ENCODE results near the gene RAB36. TPM values are rescaled to one million over a fixed set of nuclear protein-coding genes. Genes with fewer than 3 reads are reported as not detected.

The RAB36 gene
- total RNA-seq, 2 donors from 2014 or later, result 1.3 to 3.1 TPM

DNA sequence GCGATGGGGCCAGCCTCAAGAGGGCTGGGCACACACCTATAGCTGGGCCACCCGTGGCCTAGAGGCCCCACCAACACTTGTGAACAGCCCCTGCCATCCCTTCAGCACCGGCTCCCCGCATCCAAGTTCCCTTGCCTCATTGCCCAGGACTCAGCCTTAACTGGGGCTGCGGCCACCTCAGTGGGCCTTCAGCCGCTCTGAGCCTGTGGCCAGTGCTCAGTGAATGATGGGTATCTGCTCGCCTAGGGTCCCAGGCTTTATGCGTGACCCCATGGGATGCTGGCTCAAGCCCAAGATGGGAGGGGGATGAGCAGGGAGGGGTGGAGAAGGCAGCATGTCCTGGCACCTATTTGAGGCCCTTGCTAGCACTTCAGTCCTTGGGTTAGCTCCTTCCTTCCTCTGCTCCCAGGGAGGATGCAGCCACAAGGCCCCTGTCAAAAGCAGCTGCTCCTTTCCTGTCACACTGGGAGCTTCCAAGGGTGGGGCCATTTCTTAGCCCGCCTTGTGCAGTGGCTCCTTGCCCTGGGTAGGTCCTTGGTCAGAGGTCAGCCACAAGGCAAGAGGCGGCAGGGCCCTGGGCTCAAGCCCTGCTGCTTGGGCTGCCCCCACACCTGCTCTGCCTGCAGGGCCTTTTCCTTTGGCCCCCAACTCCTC is 43.1 kb upstream of the RAB36 start:
- 80 to 96% methylated on average over 4 to 9 of the region's 10 CpGs for WGBS, 2 donors
- H3K27me3 ChIP-seq, result no peaks in the 10 kb centered on the region
- ATAC-seq, result no peak
- peaks cover 19% of the 10 kb centered on the region for H3K4me1 ChIP-seq
- H3K9me3 ChIP-seq, result no peaks in the 10 kb centered on the region
- H3K36me3 ChIP-seq (replicated peaks in 1 of 2; ENCODE audit: insufficient read depth in 1 of 2, low read depth in 2 of 2), result no peaks in the 10 kb centered on the region
- TF ChIP-seq, protein P1, sequence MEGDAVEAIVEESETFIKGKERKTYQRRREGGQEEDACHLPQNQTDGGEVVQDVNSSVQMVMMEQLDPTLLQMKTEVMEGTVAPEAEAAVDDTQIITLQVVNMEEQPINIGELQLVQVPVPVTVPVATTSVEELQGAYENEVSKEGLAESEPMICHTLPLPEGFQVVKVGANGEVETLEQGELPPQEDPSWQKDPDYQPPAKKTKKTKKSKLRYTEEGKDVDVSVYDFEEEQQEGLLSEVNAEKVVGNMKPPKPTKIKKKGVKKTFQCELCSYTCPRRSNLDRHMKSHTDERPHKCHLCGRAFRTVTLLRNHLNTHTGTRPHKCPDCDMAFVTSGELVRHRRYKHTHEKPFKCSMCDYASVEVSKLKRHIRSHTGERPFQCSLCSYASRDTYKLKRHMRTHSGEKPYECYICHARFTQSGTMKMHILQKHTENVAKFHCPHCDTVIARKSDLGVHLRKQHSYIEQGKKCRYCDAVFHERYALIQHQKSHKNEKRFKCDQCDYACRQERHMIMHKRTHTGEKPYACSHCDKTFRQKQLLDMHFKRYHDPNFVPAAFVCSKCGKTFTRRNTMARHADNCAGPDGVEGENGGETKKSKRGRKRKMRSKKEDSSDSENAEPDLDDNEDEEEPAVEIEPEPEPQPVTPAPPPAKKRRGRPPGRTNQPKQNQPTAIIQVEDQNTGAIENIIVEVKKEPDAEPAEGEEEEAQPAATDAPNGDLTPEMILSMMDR (IDR thresholded peaks at IDR 0.05), result no peak
- TF ChIP-seq POLR2A (IDR thresholded peaks at IDR 0.05), result no peak
- no peak overlapping the region for H3K4me3 ChIP-seq
- intact Hi-C loops (cut with DNase I), result no loop called here
- no peak overlapping the region for H3K27ac ChIP-seq
- DNase-seq, result no peak

DNA sequence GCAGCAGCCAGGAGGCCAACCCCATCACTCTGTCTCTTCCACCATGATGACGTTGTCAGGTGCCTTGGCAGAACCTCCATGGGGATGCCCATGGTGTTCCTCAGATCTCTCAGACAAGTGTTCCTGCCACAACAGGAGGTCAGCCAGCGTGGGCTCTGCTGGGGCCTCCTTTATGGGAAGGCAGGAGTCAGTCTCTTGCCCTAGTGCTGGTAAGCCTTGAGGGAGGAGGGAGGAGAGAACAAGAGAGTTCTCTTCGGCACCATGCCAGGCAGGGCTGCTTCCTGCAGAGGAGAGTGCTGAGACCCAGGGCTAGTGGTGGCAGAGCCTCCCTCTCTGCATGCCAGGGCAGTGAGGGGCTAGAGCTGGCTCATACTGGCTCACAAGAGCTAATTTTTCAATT is 42.5 kb upstream of the RAB36 start:
- DNase-seq (no peak), ATAC-seq (no peak)
- Histone ChIP-seq H3K4me1 (peaks cover 19% of the 10 kb centered on the region), H3K27me3 (no peaks in the 10 kb centered on the region), H3K9me3 (no peaks in the 10 kb centered on the region), H3K4me3 (no peak overlapping the region), H3K36me3 (replicated peaks in 1 of 2; ENCODE audit: insufficient read depth in 1 of 2, low read depth in 2 of 2) (no peaks in the 10 kb centered on the region), H3K27ac (no peak overlapping the region)
- TF ChIP-seq POLR2A (IDR thresholded peaks at IDR 0.05), result no peak
- TF ChIP-seq, protein P1 (IDR thresholded peaks at IDR 0.05), result no peak
- 79 to 83% methylated on average over 1 to 3 of the region's 3 CpGs for WGBS, 2 donors
- intact Hi-C loops (cut with DNase I), result no loop called here

DNA sequence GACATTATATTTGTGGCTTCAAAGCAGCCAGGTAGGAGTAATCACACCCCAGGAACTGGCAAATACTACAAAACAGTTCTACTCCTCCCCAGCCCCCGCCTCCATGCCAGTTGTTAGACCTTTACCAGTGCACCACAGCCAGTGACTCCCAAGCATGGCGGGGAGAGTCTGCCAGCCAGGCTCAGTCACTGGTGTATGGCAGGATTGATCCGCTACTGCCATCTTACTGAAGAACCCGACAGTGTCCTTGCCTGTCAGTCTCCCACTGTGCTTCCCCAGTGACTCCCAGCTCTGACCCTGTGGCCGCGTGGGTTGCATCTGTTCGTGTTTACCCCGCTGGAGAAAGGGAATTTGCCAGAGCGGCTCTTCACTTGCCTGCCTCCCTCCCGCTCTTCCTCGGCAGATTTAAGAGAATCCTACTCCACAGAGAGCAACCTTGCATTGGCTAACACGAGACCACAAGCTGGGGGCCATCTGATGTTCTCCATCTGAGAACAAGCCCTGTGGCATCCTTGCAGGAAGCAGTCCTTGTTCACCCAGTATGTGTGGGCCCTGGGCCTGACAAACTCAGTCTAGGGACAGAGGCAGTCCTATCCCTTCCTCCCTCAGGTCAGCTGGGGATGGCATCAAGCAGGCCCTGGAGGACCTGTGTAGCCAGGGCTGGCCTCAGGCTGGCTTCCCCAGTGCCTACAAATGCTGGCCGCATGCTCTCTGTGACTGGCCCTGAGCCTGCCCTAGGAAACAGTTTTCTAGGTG is 41.9 kb upstream of the RAB36 start:
- TF ChIP-seq POLR2A (IDR thresholded peaks at IDR 0.05), result no peak
- TF ChIP-seq, protein P1 (IDR thresholded peaks at IDR 0.05), result no peak
- H3K27me3 ChIP-seq, result no peaks in the 10 kb centered on the region
- DNase-seq (no peak), ATAC-seq (no peak)
- H3K9me3 ChIP-seq, result no peaks in the 10 kb centered on the region
- H3K27ac ChIP-seq, result no peak overlapping the region
- H3K36me3 ChIP-seq (replicated peaks in 1 of 2; ENCODE audit: insufficient read depth in 1 of 2, low read depth in 2 of 2), result no peaks in the 10 kb centered on the region
- H3K4me3 ChIP-seq, result no peak overlapping the region
- WGBS, 2 donors, result 89 to 92% methylated on average over 11 to 13 of the region's 13 CpGs
- intact Hi-C loops (cut with DNase I), result no loop called here
- peaks cover 14% of the 10 kb centered on the region for H3K4me1 ChIP-seq

DNA sequence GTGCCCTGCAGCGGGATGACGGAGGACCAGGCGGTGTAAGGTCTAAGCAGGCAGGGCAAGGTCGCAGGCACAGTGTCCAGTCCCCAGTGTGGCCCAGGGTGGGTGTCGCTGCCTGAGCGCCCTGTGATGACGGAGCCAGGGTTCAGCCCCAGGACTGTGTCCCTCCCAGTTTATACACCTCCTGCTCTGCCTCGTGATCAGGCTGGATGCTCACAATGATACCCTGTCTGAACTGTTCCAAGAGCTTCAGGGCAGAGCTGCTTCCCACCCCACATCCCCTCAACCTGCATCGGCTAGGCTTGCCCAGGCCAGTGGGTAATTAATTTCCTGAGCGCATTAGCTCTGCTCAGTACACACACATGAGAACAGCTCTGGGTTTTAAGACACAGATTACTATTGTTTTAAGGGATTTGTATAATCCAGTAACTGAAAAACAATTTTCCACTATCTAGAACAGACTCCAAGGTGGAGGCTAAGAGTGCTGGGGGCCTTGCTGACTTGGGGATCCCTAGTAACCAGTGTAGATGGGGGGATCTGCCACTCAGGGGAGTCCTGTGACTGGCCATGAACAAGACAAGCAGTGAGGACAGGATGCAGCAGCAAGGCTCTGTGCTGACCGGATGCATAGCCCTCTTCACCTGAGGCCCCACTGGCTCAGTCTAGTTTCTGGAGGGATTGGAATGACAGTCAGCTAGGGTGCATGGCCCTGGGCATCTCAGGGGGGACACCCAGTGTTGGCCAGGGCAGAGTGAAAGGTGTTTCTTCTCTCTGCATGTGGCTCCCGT is 40.9 kb upstream of the RAB36 start:
- TF ChIP-seq, protein P1 (IDR thresholded peaks at IDR 0.05), result no peak
- no peak for TF ChIP-seq POLR2A (IDR thresholded peaks at IDR 0.05)
- intact Hi-C loops (cut with DNase I), result no loop called here

More for the DNA sequence above, 40.9 kb upstream of the RAB36 start:
- H3K9me3 ChIP-seq, result no peaks in the 10 kb centered on the region
- H3K27me3 ChIP-seq, result no peaks in the 10 kb centered on the region
- H3K4me1 ChIP-seq, result peaks cover 4% of the 10 kb centered on the region
- ATAC-seq (no peak), DNase-seq (no peak)
- H3K27ac ChIP-seq, result no peak overlapping the region
- WGBS, 2 donors, result 86 to 92% methylated on average over 11 to 12 of the region's 12 CpGs
- no peaks in the 10 kb centered on the region for H3K36me3 ChIP-seq (replicated peaks in 1 of 2; ENCODE audit: insufficient read depth in 1 of 2, low read depth in 2 of 2)
- H3K4me3 ChIP-seq, result no peak overlapping the region
